ENCODE data around the gene TBC1D20.
A peak's percentile ranks its signal among the peaks of the same experiment; 100 is the strongest.

TBC1D20 gene

DNA sequence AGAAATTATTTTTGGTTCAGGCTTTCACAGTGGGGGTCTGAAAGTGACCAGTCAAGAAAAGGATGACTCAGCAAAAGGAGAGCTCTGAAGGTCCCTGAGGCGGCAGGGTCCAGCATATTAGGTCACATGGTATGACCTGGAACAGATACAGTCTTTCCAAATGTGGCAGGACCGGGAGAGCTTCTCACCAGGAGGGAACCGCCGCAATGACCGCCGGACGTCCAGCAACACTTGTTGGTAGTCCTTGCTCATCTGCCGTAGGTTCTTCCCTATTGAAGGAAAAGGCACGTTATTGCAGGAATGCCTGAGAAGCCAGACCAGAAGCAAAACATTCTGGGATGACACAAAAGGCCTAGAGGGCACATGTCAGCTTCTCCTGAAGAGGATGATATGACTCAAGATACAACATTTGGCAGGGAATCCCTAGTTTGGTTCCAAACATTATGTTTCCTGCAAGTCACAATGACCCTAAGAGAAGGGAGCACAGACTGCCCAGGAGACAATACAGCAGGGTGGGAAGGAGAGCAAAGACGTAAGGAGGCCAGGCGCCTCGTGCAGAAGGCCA is 17.4 kb downstream of the TBC1D20 start:
- peak; percentile 74 for DNase-seq (ENCODE audit: low read depth)
- TF ChIP-seq, protein P1, sequence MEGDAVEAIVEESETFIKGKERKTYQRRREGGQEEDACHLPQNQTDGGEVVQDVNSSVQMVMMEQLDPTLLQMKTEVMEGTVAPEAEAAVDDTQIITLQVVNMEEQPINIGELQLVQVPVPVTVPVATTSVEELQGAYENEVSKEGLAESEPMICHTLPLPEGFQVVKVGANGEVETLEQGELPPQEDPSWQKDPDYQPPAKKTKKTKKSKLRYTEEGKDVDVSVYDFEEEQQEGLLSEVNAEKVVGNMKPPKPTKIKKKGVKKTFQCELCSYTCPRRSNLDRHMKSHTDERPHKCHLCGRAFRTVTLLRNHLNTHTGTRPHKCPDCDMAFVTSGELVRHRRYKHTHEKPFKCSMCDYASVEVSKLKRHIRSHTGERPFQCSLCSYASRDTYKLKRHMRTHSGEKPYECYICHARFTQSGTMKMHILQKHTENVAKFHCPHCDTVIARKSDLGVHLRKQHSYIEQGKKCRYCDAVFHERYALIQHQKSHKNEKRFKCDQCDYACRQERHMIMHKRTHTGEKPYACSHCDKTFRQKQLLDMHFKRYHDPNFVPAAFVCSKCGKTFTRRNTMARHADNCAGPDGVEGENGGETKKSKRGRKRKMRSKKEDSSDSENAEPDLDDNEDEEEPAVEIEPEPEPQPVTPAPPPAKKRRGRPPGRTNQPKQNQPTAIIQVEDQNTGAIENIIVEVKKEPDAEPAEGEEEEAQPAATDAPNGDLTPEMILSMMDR (conservative IDR thresholded peaks at IDR 0.05; ENCODE audit: low read depth, low read length): no peak
- no peak overlapping the region for H3K4me3 ChIP-seq (ENCODE audit: low read depth, low read length)

DNA sequence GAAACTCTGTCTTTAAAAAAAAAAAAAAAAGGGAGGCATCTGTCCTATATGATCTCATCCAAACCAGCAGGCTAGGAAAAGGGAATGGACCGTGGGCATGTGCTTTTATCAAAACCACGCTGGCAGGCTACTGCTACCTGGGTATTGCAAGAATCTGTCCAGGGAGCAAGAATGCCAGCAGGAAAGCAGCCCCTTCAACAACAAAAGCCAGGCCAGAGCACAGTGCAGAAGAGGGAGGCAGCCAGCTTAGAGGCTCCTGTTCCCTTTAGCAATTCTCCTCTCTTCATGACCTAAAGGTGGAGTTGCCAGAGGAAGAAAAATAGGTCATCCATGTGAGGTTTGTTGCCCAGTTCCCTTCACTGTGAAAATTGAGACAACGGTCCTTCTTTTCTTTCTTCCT is 18.2 kb downstream of the TBC1D20 start:
- TF ChIP-seq, protein P1 (conservative IDR thresholded peaks at IDR 0.05; ENCODE audit: low read depth, low read length): no peak
- DNase-seq (ENCODE audit: low read depth): peak; percentile 49
- no peak overlapping the region for H3K4me3 ChIP-seq (ENCODE audit: low read depth, low read length)

DNA sequence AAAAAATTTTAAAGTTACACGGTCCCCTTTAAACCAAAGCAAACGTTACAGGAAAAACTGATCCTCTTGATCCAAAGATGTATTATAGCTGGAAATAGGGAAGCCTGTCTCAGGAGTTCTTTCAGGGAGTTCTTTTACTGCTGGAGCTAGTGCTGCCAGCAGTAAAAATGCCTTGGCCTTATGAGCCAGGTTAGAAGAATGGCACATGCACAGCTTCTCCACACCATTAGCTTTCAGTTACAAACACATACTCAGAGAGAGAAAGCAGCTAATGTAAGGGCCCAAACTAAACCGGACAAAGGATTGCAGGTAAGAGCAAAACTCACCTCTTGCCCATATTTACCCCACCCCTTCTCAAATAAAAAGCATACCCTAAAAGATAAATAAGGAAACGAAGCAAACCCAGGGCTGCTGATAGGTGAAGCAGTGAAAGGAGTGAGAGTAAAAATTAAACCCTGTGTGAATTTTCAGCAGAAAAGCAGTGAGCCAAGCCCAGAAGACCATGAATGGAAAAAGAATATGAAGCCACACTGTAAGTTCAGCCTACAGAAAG is 19.0 kb downstream of the TBC1D20 start:
- TF ChIP-seq, protein P1 (conservative IDR thresholded peaks at IDR 0.05; ENCODE audit: low read depth, low read length): no peak
- no peak for DNase-seq (ENCODE audit: low read depth)
- no peak overlapping the region for H3K4me3 ChIP-seq (ENCODE audit: low read depth, low read length)

DNA sequence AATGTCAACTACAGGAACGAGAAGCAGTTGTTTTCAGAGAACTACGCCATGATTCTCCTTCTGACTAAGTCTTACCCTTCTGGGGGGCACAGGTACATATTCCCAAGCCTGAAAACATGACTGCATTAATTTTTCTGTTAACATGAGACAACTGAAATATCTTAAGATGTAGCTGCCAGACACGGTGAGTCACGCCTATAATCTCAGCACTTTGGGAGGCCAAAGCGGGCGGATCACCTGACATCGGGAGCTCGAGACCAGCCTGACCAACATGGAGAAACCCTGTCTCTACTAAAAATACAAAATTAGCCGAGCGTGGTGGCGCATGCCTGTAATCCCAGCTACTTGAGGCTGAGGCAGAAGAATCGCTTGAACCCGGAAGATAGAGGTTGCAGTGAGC is 21.7 kb downstream of the TBC1D20 start:
- DNase-seq (ENCODE audit: low read depth): peak; percentile 62
- no peak overlapping the region for H3K4me3 ChIP-seq (ENCODE audit: low read depth, low read length)
- TF ChIP-seq, protein P1 (conservative IDR thresholded peaks at IDR 0.05; ENCODE audit: low read depth, low read length): no peak

DNA sequence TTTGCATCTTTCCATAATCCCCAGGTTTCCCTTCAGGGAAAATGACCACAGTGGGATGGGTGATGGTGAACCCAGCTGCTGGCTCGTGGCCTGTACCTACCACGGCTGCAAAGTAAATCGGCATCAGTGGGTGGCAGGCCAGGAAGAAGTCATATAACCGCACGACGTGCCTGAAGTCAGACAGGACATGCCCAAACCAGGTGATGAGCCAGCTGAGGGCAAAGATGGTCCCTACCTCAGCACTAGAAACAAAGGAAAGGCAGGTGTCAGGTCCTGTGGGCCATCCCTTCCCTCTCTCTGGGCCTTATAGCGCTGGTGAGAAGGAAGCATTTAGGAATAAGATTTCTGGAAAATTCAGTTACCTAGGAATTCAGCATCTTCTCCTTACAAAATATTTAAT is 22.2 kb downstream of the TBC1D20 start:
- no peak for DNase-seq (ENCODE audit: low read depth)
- TF ChIP-seq, protein P1 (conservative IDR thresholded peaks at IDR 0.05; ENCODE audit: low read depth, low read length): no peak
- no peak overlapping the region for H3K4me3 ChIP-seq (ENCODE audit: low read depth, low read length)

DNA sequence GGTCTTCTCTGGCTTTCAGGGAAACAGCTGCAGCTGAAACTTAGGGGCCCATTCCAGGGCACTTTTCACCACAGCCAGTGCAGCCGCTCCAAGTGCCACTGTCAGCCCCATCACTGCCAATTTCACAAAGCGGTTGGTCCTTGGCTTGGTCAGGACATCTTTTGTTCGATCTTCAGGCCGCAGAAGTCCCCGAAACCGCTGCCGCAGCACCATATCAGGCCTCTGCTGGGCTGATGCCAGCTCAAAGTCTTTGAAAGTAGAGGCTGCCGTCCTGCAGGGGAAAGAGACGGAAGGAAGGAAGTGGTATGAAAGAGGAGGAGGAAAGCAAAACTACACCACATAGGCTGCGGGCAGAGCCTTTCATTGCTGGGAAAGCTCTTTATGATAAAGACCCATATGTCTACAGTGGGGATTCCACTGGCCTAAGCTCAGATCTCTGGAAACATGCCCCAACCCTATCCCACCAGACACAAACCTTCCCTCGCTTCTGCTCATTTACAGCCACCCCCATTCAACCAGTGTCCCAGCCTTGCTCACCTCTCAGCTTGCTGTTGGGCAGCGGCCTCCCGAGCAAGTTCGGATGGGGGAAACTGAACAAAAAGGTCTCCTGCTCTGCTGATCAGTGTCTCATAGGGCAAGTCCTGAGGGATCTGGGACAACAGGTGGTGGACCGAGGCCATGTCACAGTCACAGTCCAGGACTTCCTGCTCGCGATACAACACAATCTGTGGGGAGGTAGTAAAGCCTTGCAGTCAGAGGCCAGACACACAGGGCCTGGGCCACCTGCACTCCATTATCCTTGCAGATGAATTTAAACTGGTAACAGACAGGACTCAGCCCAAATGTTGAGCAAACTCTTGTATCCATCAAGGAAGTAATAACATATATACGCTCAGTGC is 23.5 kb downstream of the TBC1D20 start:
- TF ChIP-seq, protein P1 (conservative IDR thresholded peaks at IDR 0.05; ENCODE audit: low read depth, low read length): no peak
- DNase-seq (ENCODE audit: low read depth): no peak
- H3K4me3 ChIP-seq (ENCODE audit: low read depth, low read length): no peak overlapping the region

Data from choroid plexus epithelial cell (primary cell).